ENCODE measurements around the gene TIPRL.

DNA sequence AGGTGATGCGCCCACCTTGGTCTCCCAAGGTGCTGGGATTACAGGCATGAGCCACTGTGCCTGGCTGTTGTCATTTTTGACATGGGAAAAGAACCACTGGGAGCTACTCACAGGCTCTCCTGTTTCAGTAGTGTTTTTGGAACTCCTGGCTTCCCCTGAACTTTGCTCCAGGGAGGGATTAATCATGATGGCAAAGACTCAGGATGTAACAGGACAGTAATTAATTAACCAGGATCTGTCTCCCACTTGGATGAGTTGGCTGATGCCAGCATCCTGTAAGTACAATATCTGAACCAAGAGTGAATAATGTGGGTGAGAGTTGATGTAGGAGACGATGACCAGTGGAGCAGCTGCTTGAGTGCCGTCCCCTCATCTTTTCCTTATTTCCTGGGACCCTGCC lies 51.9 kb downstream of the TIPRL start:
- no peak for TF ChIP-seq POLR2A (IDR thresholded peaks at IDR 0.05)
- TF ChIP-seq, protein P1, sequence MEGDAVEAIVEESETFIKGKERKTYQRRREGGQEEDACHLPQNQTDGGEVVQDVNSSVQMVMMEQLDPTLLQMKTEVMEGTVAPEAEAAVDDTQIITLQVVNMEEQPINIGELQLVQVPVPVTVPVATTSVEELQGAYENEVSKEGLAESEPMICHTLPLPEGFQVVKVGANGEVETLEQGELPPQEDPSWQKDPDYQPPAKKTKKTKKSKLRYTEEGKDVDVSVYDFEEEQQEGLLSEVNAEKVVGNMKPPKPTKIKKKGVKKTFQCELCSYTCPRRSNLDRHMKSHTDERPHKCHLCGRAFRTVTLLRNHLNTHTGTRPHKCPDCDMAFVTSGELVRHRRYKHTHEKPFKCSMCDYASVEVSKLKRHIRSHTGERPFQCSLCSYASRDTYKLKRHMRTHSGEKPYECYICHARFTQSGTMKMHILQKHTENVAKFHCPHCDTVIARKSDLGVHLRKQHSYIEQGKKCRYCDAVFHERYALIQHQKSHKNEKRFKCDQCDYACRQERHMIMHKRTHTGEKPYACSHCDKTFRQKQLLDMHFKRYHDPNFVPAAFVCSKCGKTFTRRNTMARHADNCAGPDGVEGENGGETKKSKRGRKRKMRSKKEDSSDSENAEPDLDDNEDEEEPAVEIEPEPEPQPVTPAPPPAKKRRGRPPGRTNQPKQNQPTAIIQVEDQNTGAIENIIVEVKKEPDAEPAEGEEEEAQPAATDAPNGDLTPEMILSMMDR (IDR thresholded peaks at IDR 0.05): no peak
